ENCODE results near the gene MEMO1. TPM values are rescaled to one million over a fixed set of nuclear protein-coding genes. Genes with fewer than 3 reads are reported as not detected.

The MEMO1 gene
- total and polyA plus RNA-seq, 2 of the 4 experiments (the other 2 are of a cell fraction), result 23.7 to 49.7 TPM

DNA sequence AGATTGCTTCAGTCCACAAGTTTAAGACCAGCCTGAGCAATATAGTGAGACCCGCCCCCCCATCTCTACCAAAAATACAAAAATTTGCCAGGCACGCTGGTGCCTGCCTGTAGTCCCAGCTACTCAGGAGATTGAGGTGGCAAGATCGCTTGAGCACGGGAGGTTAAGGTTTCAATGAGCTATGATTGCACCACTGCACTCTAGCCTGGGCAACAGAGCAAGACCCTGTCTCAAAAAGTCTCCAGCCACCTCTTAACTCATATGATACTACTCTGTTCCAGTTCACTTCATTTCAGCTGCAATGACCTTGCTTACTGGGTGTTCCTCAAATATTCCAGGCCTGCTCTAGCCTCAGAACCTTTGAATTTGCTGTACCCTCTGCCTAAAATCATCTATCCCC, 11.4 kb downstream of the MEMO1 start:
- no peaks in the 10 kb centered on the region for H3K27me3 ChIP-seq (ENCODE audit: control insufficient read depth, insufficient read depth, low read length)
- POLR2A ChIA-PET (ENCODE audit: unreplicated experiment), result no interaction called here

More for the DNA sequence above, 11.4 kb downstream of the MEMO1 start:
- Histone ChIP-seq H3K9me3 (ENCODE audit: control insufficient read depth, insufficient read depth, low read length) (no peaks in the 10 kb centered on the region), H2BK5ac (ENCODE audit: low read depth, low read length, poor library complexity, severe bottlenecking) (no peak overlapping the region), H4K91ac (ENCODE audit: insufficient read depth, low read depth, low read length) (no peak overlapping the region), H2BK20ac (ENCODE audit: low read depth, low read length) (no peak overlapping the region), H3K79me1 (ENCODE audit: low read depth in 1 of 2, low read length in 2 of 2) (peaks cover 20 to 41% of the 10 kb centered on the region in 2 experiments), H3K9me1 (ENCODE audit: insufficient read depth, low read length) (peaks cover 3% of the 10 kb centered on the region; the same call in 1 of the 2 replicates), H2AK5ac (ENCODE audit: low read depth, low read length) (no peak overlapping the region), H3K23ac (ENCODE audit: low read depth, low read length) (no peak overlapping the region), H4K20me1 (ENCODE audit: insufficient read depth, low read length) (peaks cover 35% of the 10 kb centered on the region), H3K4me1 (ENCODE audit: control insufficient read depth, insufficient read depth, low read length) (0 out of 2 replicates have a peak, but pooled peaks cover 3% of the 10 kb centered on the region), H2AK9ac (replicated peaks; ENCODE audit: low read depth, low read length, poor library complexity) (no peak overlapping the region), H3K9ac (ENCODE audit: low read depth, low read length) (no peak overlapping the region), H2BK15ac (ENCODE audit: low read depth, low read length) (no peak overlapping the region), H3K4me3 (ENCODE audit: insufficient read depth, low read depth, low read length) (no peak overlapping the region), H3K18ac (ENCODE audit: low read depth, low read length) (no peak overlapping the region), H2BK120ac (ENCODE audit: low read depth, low read length) (no peak overlapping the region), H4K8ac (ENCODE audit: low read depth in 2 of 2, low read length in 2 of 2) (no peak overlapping the region), H3K56ac (ENCODE audit: extremely low read depth, insufficient read depth, low read length) (no peak overlapping the region), H3K36me3 (ENCODE audit: control insufficient read depth, insufficient read depth, low read length) (no peaks in the 10 kb centered on the region), H4K5ac (ENCODE audit: low read depth, low read length) (no peak overlapping the region), H2AFZ (replicated peaks; ENCODE audit: low read length, poor library complexity) (no peak overlapping the region), H3K14ac (replicated peaks; ENCODE audit: low read depth, low read length) (no peak overlapping the region), H3K27ac (ENCODE audit: insufficient read depth, low read length) (no peak overlapping the region), H3K4me2 (ENCODE audit: low read depth, low read length) (no peak overlapping the region), H3K4ac (ENCODE audit: low read depth, low read length) (no peak overlapping the region)
- in situ Hi-C loops (cut with MboI; ENCODE audit: low sequenced_read_pairs), result no loop called here
- dilution Hi-C loops (cut with HindIII; ENCODE audit: low sequenced_read_pairs, unreplicated experiment), result no loop called here
- no peak for DNase-seq
- TF ChIP-seq NFE2L2 (IDR thresholded peaks at IDR 0.05; ENCODE audit: low read depth, low read length), result no peak
- TF ChIP-seq MXI1 (IDR thresholded peaks at IDR 0.05; ENCODE audit: borderline replicate concordance, low read depth, low read length), result no peak
- TF ChIP-seq MAZ (IDR thresholded peaks at IDR 0.05; ENCODE audit: borderline replicate concordance, low read depth, low read length), result no peak
- no peak for TF ChIP-seq BHLHE40 (IDR thresholded peaks at IDR 0.05; ENCODE audit: low read depth, low read length)
- TF ChIP-seq, protein P1, sequence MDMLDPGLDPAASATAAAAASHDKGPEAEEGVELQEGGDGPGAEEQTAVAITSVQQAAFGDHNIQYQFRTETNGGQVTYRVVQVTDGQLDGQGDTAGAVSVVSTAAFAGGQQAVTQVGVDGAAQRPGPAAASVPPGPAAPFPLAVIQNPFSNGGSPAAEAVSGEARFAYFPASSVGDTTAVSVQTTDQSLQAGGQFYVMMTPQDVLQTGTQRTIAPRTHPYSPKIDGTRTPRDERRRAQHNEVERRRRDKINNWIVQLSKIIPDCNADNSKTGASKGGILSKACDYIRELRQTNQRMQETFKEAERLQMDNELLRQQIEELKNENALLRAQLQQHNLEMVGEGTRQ (IDR thresholded peaks at IDR 0.05; ENCODE audit: low read depth, low read length), result no peak
- no peak for TF ChIP-seq POLR2A (IDR thresholded peaks at IDR 0.05; ENCODE audit: low read depth, low read length)
- no peak for TF ChIP-seq RFX5 (IDR thresholded peaks at IDR 0.05; ENCODE audit: low read depth, low read length)
- WGBS, 2 experiments (ENCODE audit: extremely low coverage in 2 of 2, insufficient read length in 1 of 2), result 100% methylated on average over 2 of the region's 4 CpGs; no CpG with 5 or more reads in 1 of the 2 experiments
- intact Hi-C loops (cut with micrococcal nuclease), result no loop called here
- CTCF ChIA-PET, result no interaction called here
- ATAC-seq (ENCODE audit: low read depth), result no peak
- BruUV-seq (replicated peaks), result no TSS peak

Data from IMR-90 (cell line).